Endothelial cell of umbilical vein (primary cell): ENCODE measurements around the gene GPR26.

Source experiments
- EZH2 ChIP-seq: IDR thresholded peaks from 2 replicates; pipeline ENCODE4 v1.6.1; 2012; ENCODE audit warnings: borderline replicate concordance, low read depth, mild to moderate bottlenecking, moderate library complexity, low read length, inconsistent platforms; ENCODE audit not compliant: severe bottlenecking
- GATA2 ChIP-seq: IDR thresholded peaks from 2 replicates; pipeline ENCODE4 v1.7.0; 2011; ENCODE audit warnings: low read depth, mild to moderate bottlenecking, moderate library complexity, mixed read lengths, low read length; ENCODE audit not compliant: insufficient read length, insufficient read depth
- MYC ChIP-seq: IDR thresholded peaks from one replicate; pipeline ENCODE4 v1.6.1; 2011; ENCODE audit warnings: mild to moderate bottlenecking, low read depth, low read length
- POLR2A ChIP-seq: IDR thresholded peaks from 2 replicates; pipeline ENCODE4 v1.6.1; 2012; ENCODE audit warnings: low read depth, mild to moderate bottlenecking, control low read depth, low read length
- POLR2AphosphoS5 ChIP-seq: IDR thresholded peaks from 2 replicates; pipeline ENCODE4 v1.6.1; 2012; ENCODE audit warnings: low read depth, mild to moderate bottlenecking, control low read depth, low read length, moderate library complexity; ENCODE audit not compliant: insufficient read depth
- TF ChIP-seq, protein P1 (sequence below), 2 donors: IDR thresholded peaks; 1 replicate in 1 of 2; 2 replicates in 1 of 2; pipeline ENCODE4 v1.5.1; 2011; ENCODE audit warnings: low read length in 2 of 2, mild to moderate bottlenecking in 2 of 2, moderate library complexity in 2 of 2, control low read depth in 1 of 2, inconsistent platforms in 1 of 2, low read depth in 1 of 2; ENCODE audit not compliant: insufficient read depth in 1 of 2; ENCODE audit errors: extremely low read depth in 1 of 2
- TF ChIP-seq, protein P2 (sequence below): IDR thresholded peaks from 2 replicates; pipeline ENCODE4 v1.6.1; 2011; ENCODE audit not compliant: insufficient read depth, insufficient read length

DNA sequence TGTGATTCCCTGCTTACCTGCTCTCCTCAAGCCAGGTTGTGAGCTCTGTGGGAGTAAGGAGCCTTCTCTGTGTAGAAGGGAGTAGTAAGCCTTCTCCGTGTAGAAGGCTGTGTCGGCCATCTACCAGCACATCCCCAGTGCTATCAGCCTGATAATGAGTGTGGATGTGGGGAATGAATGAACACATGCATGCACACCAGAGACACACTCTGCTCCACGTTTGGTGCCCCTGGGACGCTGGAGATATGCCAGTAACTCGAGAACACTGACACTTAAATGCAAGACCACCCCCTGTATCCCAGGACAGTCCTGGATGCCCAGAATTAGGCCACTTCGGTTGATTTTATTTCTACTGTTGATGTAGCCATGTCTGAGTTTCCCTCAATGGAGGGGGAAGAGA lies 21.1 kb upstream of the GPR26 start:
- TF ChIP-seq, protein P1, sequence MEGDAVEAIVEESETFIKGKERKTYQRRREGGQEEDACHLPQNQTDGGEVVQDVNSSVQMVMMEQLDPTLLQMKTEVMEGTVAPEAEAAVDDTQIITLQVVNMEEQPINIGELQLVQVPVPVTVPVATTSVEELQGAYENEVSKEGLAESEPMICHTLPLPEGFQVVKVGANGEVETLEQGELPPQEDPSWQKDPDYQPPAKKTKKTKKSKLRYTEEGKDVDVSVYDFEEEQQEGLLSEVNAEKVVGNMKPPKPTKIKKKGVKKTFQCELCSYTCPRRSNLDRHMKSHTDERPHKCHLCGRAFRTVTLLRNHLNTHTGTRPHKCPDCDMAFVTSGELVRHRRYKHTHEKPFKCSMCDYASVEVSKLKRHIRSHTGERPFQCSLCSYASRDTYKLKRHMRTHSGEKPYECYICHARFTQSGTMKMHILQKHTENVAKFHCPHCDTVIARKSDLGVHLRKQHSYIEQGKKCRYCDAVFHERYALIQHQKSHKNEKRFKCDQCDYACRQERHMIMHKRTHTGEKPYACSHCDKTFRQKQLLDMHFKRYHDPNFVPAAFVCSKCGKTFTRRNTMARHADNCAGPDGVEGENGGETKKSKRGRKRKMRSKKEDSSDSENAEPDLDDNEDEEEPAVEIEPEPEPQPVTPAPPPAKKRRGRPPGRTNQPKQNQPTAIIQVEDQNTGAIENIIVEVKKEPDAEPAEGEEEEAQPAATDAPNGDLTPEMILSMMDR (IDR thresholded peaks at IDR 0.05; ENCODE audit: extremely low read depth in 1 of 2, insufficient read depth in 1 of 2, low read depth in 1 of 2, low read length in 2 of 2) = no peak
- TF ChIP-seq EZH2 (no peak), POLR2A (no peak), MYC (no peak), POLR2AphosphoS5 (no peak), GATA2 (no peak)
- TF ChIP-seq, protein P2, sequence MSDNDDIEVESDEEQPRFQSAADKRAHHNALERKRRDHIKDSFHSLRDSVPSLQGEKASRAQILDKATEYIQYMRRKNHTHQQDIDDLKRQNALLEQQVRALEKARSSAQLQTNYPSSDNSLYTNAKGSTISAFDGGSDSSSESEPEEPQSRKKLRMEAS = no peak
